A673 (cell line): Measurements from ENCODE around the gene ARID3C.

Source experiments
- EZH2 ChIP-seq: fragments of 200-600 bp; sonication (generic); IDR thresholded peaks from 2 replicates; pipeline ENCODE4 v1.6.1; 2017; ENCODE audit warnings: borderline replicate concordance, low read depth, mild to moderate bottlenecking, mixed read lengths, antibody characterized with exemption, low read length; ENCODE audit not compliant: poor library complexity, severe bottlenecking
- TF ChIP-seq, protein P1 (sequence below): fragments of 300-800, 200-600 bp; sonication (generic); conservative IDR thresholded peaks from 2 replicates; pipeline ENCODE4 v1.5.1; 2017; ENCODE audit warnings: low read depth, mild to moderate bottlenecking, antibody characterized with exemption, low read length, moderate library complexity, mixed read lengths

DNA sequence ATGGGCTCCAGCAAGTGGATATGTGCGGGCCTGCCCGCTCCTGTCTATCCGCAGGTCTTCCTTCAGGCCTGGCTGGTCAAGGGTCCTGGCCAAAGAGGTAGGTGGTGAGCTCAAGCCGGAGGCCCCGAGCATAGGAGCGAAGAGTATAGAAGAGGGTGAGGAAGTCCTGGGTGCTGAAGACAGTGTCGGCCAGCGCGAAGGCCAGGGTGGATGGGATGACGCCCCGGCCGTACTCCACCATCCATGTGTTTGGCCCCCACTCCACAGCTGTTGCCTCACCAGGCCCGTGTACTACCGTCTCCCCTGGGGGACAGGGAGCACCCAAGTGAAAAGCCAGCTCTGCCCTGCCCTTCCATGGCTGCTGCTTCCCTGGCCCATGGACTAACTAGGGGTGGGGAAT, 6.7 kb upstream of the ARID3C start:
- TF ChIP-seq, protein P1, sequence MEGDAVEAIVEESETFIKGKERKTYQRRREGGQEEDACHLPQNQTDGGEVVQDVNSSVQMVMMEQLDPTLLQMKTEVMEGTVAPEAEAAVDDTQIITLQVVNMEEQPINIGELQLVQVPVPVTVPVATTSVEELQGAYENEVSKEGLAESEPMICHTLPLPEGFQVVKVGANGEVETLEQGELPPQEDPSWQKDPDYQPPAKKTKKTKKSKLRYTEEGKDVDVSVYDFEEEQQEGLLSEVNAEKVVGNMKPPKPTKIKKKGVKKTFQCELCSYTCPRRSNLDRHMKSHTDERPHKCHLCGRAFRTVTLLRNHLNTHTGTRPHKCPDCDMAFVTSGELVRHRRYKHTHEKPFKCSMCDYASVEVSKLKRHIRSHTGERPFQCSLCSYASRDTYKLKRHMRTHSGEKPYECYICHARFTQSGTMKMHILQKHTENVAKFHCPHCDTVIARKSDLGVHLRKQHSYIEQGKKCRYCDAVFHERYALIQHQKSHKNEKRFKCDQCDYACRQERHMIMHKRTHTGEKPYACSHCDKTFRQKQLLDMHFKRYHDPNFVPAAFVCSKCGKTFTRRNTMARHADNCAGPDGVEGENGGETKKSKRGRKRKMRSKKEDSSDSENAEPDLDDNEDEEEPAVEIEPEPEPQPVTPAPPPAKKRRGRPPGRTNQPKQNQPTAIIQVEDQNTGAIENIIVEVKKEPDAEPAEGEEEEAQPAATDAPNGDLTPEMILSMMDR = no peak
- TF ChIP-seq EZH2 = no peak
